ENCODE data around the gene POLR2E. TPM values are rescaled to one million over a fixed set of nuclear protein-coding genes. Genes with fewer than 3 reads are reported as not detected.

POLR2E gene
- total and polyA plus RNA-seq, 4 donors: 51.8 to 211 (median 171) TPM

- Histone ChIP-seq H3K36me3 (ENCODE audit: control insufficient read depth in 4 of 4, insufficient read depth in 3 of 4, low read depth in 1 of 4, low read length in 3 of 4) (peaks cover 6 to 46% (median 31%) of the 10 kb centered on the region in 4 donors), H3K4me3 (ENCODE audit: low read depth in 1 of 3, low read length in 3 of 3) (no peak overlapping the region), H3K27me3 (ENCODE audit: control insufficient read depth in 4 of 4, insufficient read depth in 4 of 4, low read length in 3 of 4) (no peaks in the 10 kb centered on the region), H3K9me3 (ENCODE audit: control insufficient read depth in 4 of 4, low read length in 3 of 4) (no peaks in the 10 kb centered on the region), H3K9ac (ENCODE audit: low read depth in 1 of 2, low read length in 2 of 2) (no peak overlapping the region), H3K27ac (ENCODE audit: low read depth in 1 of 2, low read length in 2 of 2) (no peak overlapping the region), H3K4me1 (ENCODE audit: control insufficient read depth in 4 of 4, insufficient read depth in 4 of 4, low read length in 3 of 4) (peaks cover 8 to 23% (median 19%) of the 10 kb centered on the region in 4 donors)
- DNase-seq (ENCODE audit: low spot score): no peak
- TF ChIP-seq ATF3 (IDR thresholded peaks at IDR 0.05) (no peak), RXRA (IDR thresholded peaks at IDR 0.05) (no peak), FOXA1 (IDR thresholded peaks at IDR 0.05) (no peak), GABPA (IDR thresholded peaks at IDR 0.05 in 1 of 2, conservative IDR thresholded peaks at IDR 0.05 in 1 of 2) (no peak), NR2F2 (IDR thresholded peaks at IDR 0.05) (no peak), YY1 (IDR thresholded peaks at IDR 0.05) (no peak), HNF4G (IDR thresholded peaks at IDR 0.05) (no peak), SP1 (IDR thresholded peaks at IDR 0.05) (no peak)
- TF ChIP-seq, protein P1, sequence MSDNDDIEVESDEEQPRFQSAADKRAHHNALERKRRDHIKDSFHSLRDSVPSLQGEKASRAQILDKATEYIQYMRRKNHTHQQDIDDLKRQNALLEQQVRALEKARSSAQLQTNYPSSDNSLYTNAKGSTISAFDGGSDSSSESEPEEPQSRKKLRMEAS (IDR thresholded peaks at IDR 0.05): no peak
- TF ChIP-seq, protein P2, sequence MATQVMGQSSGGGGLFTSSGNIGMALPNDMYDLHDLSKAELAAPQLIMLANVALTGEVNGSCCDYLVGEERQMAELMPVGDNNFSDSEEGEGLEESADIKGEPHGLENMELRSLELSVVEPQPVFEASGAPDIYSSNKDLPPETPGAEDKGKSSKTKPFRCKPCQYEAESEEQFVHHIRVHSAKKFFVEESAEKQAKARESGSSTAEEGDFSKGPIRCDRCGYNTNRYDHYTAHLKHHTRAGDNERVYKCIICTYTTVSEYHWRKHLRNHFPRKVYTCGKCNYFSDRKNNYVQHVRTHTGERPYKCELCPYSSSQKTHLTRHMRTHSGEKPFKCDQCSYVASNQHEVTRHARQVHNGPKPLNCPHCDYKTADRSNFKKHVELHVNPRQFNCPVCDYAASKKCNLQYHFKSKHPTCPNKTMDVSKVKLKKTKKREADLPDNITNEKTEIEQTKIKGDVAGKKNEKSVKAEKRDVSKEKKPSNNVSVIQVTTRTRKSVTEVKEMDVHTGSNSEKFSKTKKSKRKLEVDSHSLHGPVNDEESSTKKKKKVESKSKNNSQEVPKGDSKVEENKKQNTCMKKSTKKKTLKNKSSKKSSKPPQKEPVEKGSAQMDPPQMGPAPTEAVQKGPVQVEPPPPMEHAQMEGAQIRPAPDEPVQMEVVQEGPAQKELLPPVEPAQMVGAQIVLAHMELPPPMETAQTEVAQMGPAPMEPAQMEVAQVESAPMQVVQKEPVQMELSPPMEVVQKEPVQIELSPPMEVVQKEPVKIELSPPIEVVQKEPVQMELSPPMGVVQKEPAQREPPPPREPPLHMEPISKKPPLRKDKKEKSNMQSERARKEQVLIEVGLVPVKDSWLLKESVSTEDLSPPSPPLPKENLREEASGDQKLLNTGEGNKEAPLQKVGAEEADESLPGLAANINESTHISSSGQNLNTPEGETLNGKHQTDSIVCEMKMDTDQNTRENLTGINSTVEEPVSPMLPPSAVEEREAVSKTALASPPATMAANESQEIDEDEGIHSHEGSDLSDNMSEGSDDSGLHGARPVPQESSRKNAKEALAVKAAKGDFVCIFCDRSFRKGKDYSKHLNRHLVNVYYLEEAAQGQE (IDR thresholded peaks at IDR 0.05): no peak
- 84% methylated on average over 18 of the region's 18 CpGs for WGBS
These were observed 15.8 kb upstream of the POLR2E start for GRCh38 chr19:1110809-1111640.

DNA sequence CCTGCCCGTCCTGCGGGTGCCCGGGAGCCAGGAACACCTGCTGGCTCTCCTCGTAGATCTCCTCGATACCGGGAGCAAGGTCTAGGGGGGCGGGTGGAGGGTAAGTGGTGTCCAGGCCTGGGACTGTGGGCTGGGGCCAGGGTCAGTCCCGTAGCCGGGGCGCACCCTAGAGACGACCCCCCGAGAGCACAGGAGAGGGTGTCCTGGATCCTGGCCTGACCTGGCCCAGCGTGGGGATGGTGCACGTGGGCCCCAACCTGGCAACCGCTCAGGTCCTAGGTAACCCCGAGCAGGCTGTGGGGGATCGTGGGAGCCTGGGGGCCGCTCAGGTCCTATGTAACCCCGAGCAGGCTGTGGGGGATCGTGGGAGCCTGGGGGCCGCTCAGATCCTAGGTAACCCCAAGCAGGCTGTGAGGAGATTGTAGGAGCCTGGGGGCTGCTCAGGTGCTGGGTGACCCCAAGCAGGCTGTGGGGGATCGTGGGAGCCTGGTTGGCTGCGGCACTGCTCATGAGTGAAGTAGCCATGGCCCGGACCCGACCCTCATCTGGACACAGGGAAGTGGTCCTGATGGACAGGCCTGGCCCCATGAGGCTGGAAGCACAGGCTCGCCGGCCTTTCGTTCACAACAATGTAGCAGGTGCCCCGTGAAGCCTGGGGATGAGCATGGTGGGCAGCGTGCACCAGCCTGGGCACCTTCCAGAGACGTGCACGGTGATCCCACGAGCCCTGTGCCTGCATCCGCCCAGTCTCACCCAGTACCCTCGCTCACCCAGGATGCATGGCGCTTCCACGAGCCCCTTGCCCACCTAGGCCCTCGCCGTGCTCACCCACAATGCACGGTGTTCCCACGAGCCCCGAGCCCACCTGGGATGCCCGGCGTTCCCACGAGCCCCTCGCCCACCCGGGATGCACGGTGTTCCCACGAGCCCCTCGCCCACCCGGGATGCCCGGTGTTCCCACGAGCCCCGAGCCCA lies 14.8 kb upstream of the POLR2E start:
- Histone ChIP-seq H3K27ac (ENCODE audit: low read depth in 1 of 2, low read length in 2 of 2) (no peak overlapping the region), H3K27me3 (ENCODE audit: control insufficient read depth in 4 of 4, insufficient read depth in 4 of 4, low read length in 3 of 4) (no peaks in the 10 kb centered on the region), H3K4me1 (ENCODE audit: control insufficient read depth in 4 of 4, insufficient read depth in 4 of 4, low read length in 3 of 4) (peaks cover 8 to 30% (median 26%) of the 10 kb centered on the region in 4 donors), H3K9ac (ENCODE audit: low read depth in 1 of 2, low read length in 2 of 2) (no peak overlapping the region), H3K9me3 (ENCODE audit: control insufficient read depth in 4 of 4, low read length in 3 of 4) (no peaks in the 10 kb centered on the region), H3K4me3 (ENCODE audit: low read depth in 1 of 3, low read length in 3 of 3) (no peak overlapping the region), H3K36me3 (ENCODE audit: control insufficient read depth in 4 of 4, insufficient read depth in 3 of 4, low read depth in 1 of 4, low read length in 3 of 4) (peaks cover 6 to 46% (median 29%) of the 10 kb centered on the region in 4 donors)
- 94% methylated on average over 54 of the region's 54 CpGs for WGBS
- TF ChIP-seq HNF4A (conservative IDR thresholded peaks at IDR 0.05): no peak
- no peak for TF ChIP-seq JUND (IDR thresholded peaks at IDR 0.05)
- no peak for TF ChIP-seq ATF3 (IDR thresholded peaks at IDR 0.05)
- TF ChIP-seq RXRA (IDR thresholded peaks at IDR 0.05): no peak
- TF ChIP-seq FOXA2 (IDR thresholded peaks at IDR 0.05): no peak
- TF ChIP-seq CTCF (IDR thresholded peaks at IDR 0.05; ENCODE audit: low read depth, low read length, missing input control): no peak
- DNase-seq (ENCODE audit: low spot score): no peak
